Adrenal gland (tissue), 5 donors: ENCODE measurements around the gene NUP37.

ENCODE experiments used
- CTCF ChIP-seq, 6 experiments: fragments of 450-650 bp in 4 of 6; fragments of 200-600 bp in 2 of 6; sonication (generic) in 1 of 6; IDR thresholded peaks; 1 replicate in 5 of 6; 2 replicates in 1 of 6; pipeline versions ENCODE4 v1.5.1 to v1.8.0; 2016 to 2021; ENCODE audit warnings: antibody characterized with exemption in 6 of 6, mild to moderate bottlenecking in 2 of 6, moderate library complexity in 1 of 6
- POLR2A ChIP-seq, 2 donors: fragments of 450-650 bp; IDR thresholded peaks; one replicate each; pipeline ENCODE4 v1.6.1; 2017; ENCODE audit warnings: antibody characterized with exemption in 2 of 2, mild to moderate bottlenecking in 2 of 2, moderate library complexity in 1 of 2
- donor health status: DM: no; HTN: no; CAD: no.

GRCh38 chr12:102026728-102027127 lies 93.2 kb downstream of the NUP37 start:
- TF ChIP-seq CTCF (IDR thresholded peaks at IDR 0.05) (no peak), POLR2A (IDR thresholded peaks at IDR 0.05) (no peak)
